Measurements from ENCODE around the gene MTERF4. TPM values are rescaled to one million over a fixed set of nuclear protein-coding genes. Genes with fewer than 3 reads are reported as not detected.
"Not testable (repeated sequence)": the region's sequence is repeated elsewhere in the genome, so short reads cannot be mapped to it uniquely, and the experiment has no call there.

MTERF4 gene
- total RNA-seq, 4 donors from 2014 or later, result 28.9 to 60.5 (median 38.9) TPM

DNA sequence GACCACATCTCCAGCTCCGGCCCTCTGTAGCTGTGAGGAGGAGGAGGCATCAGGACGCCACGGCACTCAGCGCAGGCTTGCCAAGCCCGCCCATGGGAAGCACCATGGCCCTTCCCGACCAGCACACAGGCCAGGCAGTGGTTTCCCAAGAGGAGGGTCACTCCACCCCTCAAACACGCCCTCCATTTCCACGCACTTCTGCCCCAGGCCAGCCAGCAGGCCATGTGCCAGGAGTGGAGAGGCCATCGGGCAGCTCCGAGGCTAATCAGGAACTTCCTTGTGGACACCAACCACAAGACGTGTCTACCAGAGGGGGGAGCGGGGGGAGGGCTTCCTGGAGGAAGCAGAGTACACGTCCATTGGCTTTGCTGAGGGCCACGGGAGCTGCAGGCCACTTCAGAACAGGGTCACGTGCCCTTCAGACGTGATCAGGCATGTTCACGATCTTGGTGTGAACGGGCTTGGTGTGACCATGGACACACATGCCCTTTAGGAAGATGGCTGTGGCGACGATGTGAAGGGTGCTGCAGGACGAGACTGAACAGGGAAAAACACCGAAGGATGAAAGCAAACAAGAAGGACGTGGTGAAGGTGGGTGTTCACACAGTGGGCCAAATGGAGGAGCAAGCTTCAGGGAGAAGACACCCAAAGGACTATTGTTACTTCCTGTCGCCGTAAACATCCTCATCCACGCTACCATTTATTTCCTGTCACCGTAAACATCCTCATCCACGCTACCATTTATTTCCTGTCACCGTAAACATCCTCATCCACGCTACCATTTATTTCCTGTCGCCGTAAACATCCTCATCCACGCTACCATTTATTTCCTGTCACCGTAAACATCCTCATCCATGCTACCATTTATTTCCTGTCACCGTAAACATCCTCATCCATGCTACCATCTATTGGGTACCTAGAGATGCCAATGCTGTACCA lies 6.5 kb upstream of the MTERF4 start:
- Histone ChIP-seq H3K4me3 (no peak overlapping the region), H3K27me3 (no peaks in the 10 kb centered on the region), H3K4me1 (peaks cover 0 to 3% (median under 1%) of the 10 kb centered on the region in 4 donors), H3K27ac (peak overlapping the region in 1 of 4 donors; percentile 71), H3K36me3 (peaks cover 0 to 9% (median 0%) of the 10 kb centered on the region in 3 donors), H3K9me3 (no peaks in the 10 kb centered on the region)
- no peak for DNase-seq (ENCODE audit: low spot score in 2 of 2)
- 86% methylated on average over 33 to 34 of the region's 35 CpGs for WGBS, 2 donors
- TF ChIP-seq EP300 (IDR thresholded peaks at IDR 0.05) (no peak), POLR2A (IDR thresholded peaks at IDR 0.05) (no peak)
- TF ChIP-seq, protein P1, sequence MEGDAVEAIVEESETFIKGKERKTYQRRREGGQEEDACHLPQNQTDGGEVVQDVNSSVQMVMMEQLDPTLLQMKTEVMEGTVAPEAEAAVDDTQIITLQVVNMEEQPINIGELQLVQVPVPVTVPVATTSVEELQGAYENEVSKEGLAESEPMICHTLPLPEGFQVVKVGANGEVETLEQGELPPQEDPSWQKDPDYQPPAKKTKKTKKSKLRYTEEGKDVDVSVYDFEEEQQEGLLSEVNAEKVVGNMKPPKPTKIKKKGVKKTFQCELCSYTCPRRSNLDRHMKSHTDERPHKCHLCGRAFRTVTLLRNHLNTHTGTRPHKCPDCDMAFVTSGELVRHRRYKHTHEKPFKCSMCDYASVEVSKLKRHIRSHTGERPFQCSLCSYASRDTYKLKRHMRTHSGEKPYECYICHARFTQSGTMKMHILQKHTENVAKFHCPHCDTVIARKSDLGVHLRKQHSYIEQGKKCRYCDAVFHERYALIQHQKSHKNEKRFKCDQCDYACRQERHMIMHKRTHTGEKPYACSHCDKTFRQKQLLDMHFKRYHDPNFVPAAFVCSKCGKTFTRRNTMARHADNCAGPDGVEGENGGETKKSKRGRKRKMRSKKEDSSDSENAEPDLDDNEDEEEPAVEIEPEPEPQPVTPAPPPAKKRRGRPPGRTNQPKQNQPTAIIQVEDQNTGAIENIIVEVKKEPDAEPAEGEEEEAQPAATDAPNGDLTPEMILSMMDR (IDR thresholded peaks at IDR 0.05), result no peak

GRCh38 chr2:241107031-241107783 lies 5.1 kb upstream of the MTERF4 start:
- H3K4me3 ChIP-seq, result no peak overlapping the region
- peaks cover 0 to 9% (median 0%) of the 10 kb centered on the region in 3 donors for H3K36me3 ChIP-seq
- no peaks in the 10 kb centered on the region for H3K27me3 ChIP-seq
- DNase-seq (ENCODE audit: low spot score in 2 of 2), result no peak
- H3K4me1 ChIP-seq, result peaks cover 0 to 11% (median 7%) of the 10 kb centered on the region in 4 donors
- no peak overlapping the region for H3K27ac ChIP-seq
- H3K9me3 ChIP-seq, result no peaks in the 10 kb centered on the region
- 89 to 90% methylated on average over 7 to 9 of the region's 9 CpGs for WGBS, 2 donors
- TF ChIP-seq, protein P1 (IDR thresholded peaks at IDR 0.05), result no peak
- TF ChIP-seq EP300 (IDR thresholded peaks at IDR 0.05), result no peak
- TF ChIP-seq POLR2A (IDR thresholded peaks at IDR 0.05), result no peak

GRCh38 chr2:241105641-241106040 lies 3.6 kb upstream of the MTERF4 start:
- Histone ChIP-seq H3K9me3 (no peaks in the 10 kb centered on the region), H3K27ac (no peak overlapping the region), H3K4me1 (peaks cover 0 to 21% (median 12%) of the 10 kb centered on the region in 4 donors), H3K4me3 (no peak overlapping the region), H3K27me3 (no peaks in the 10 kb centered on the region), H3K36me3 (peaks cover 0 to 5% (median 0%) of the 10 kb centered on the region in 3 donors)
- TF ChIP-seq, protein P1 (IDR thresholded peaks at IDR 0.05), result no peak
- no peak for TF ChIP-seq POLR2A (IDR thresholded peaks at IDR 0.05)
- TF ChIP-seq EP300 (IDR thresholded peaks at IDR 0.05), result no peak
- WGBS, 2 donors, result 43 to 69% methylated on average over 3 of the region's 3 CpGs
- DNase-seq (ENCODE audit: low spot score in 2 of 2), result no peak

DNA sequence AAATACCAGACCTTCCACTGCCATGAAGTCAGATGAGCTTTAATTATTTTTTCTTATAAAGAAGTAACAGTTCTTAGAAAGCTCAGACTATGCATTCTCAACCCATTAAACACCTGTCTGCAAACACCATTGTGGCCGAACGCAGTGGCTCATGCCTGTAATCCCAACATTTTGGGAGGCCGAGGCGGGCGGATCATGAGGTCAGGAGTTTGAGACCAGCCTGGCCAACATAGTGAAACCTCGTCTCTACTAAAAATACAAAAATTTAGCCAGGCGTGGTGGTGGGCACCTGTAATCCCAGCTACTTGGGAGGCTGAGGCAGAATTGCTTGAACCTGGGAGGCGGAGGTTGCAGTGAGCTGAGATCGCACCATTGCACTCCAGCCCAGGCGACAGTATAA lies 2.5 kb upstream of the MTERF4 start:
- H3K4me3 ChIP-seq; H3K9me3 ChIP-seq; DNase-seq (ENCODE audit: low spot score in 2 of 2); H3K36me3 ChIP-seq; H3K27me3 ChIP-seq; H3K27ac ChIP-seq: not testable (repeated sequence)
- H3K4me1 ChIP-seq, result peaks cover 0 to 31% (median 13%) of the 10 kb centered on the region in 4 donors
- WGBS, 2 donors, result 93 to 95% methylated on average over 10 of the region's 10 CpGs

GRCh38 chr2:241103176-241103595 lies 1.1 kb upstream of the MTERF4 start:
- no peaks in the 10 kb centered on the region for H3K27me3 ChIP-seq
- WGBS, 2 donors, result 39 to 44% methylated on average over 5 of the region's 5 CpGs
- peaks cover 0 to 19% (median 0%) of the 10 kb centered on the region in 3 donors for H3K36me3 ChIP-seq
- TF ChIP-seq, protein P1 (IDR thresholded peaks at IDR 0.05), result no peak
- TF ChIP-seq POLR2A (IDR thresholded peaks at IDR 0.05) (no peak), EP300 (IDR thresholded peaks at IDR 0.05) (no peak)
- peaks cover 0 to 40% (median 13%) of the 10 kb centered on the region in 4 donors for H3K4me1 ChIP-seq
- peak overlapping the region in 3 of 4 donors; percentile 92 to 97 (median 93) for H3K4me3 ChIP-seq
- H3K9me3 ChIP-seq, result no peaks in the 10 kb centered on the region
- H3K27ac ChIP-seq, result peak overlapping the region in 2 of 4 donors; percentile 86 to 93
- no peak for DNase-seq (ENCODE audit: low spot score in 2 of 2)
